Right lobe of liver (tissue), 6 donors: Measurements from ENCODE around the gene ARSB. TPM values are rescaled to one million over a fixed set of nuclear protein-coding genes. Genes with fewer than 3 reads are reported as not detected.
A peak's percentile ranks its signal among the peaks of the same experiment; 100 is the strongest.

ENCODE experiments used
- ATAC-seq, 4 donors: fragments of 200-7000 bp; cut with Tn5 transposase; one replicate each; pipeline ENCODE4 v1.9.1; 2020; ENCODE audit warnings: mild to moderate bottlenecking in 4 of 4, moderate library complexity in 4 of 4
- DNase-seq, 3 donors: peaks; one replicate each; pipeline ENCODE4 v3.0.0-alpha.2; 2020
- H3K27ac ChIP-seq, 3 donors: fragments of 200-600 bp; one replicate each; pipeline ENCODE4 v1.8.0; 2022
- H3K27me3 ChIP-seq, 2 donors: fragments of 200-600 bp; one replicate each; pipeline ENCODE4 v1.8.0; 2022
- H3K36me3 ChIP-seq, 4 donors: fragments of 200-600 bp; sonication (generic) in 1 of 4; one replicate each; pipeline versions ENCODE4 v1.5.1 to v1.8.0; 2017 to 2022; ENCODE audit warnings: control low read depth in 1 of 4
- H3K4me1 ChIP-seq, 4 donors: fragments of 200-600 bp; sonication (generic) in 1 of 4; one replicate each; pipeline versions ENCODE4 v1.5.1 to v1.8.0; 2017 to 2022; ENCODE audit warnings: control low read depth in 1 of 4
- H3K4me3 ChIP-seq, 3 donors: fragments of 200-600 bp; one replicate each; pipeline ENCODE4 v1.8.0; 2022
- H3K9me3 ChIP-seq, 4 donors: fragments of 200-600 bp; sonication (generic) in 1 of 4; one replicate each; pipeline versions ENCODE4 v1.5.1 to v1.8.0; 2017 to 2022; ENCODE audit warnings: control low read depth in 1 of 4
- POLR2A ChIP-seq: fragments of 450-650 bp; IDR thresholded peaks from one replicate; pipeline ENCODE4 v1.6.1; 2017; ENCODE audit warnings: antibody characterized with exemption, mild to moderate bottlenecking
- WGBS: methylation state at CpG from one replicate; pipeline ENCODE4 v1.1.6; 2018; ENCODE audit warnings: low coverage, low lambda C conversion rate; ENCODE audit not compliant: insufficient coverage; ENCODE audit errors: missing lambda C conversion rate; 5-methylcytosine and 5-hydroxymethylcytosine counted together
- intact Hi-C, 2 donors: fragments of 100-400 bp; cut with DNase I; formaldehyde crosslinking; loops; one replicate each; pipeline versions ENCODE4 v1.11.2 to v1.14.1; 2022
- total RNA-seq, 6 experiments: library from RNA; depleted of rRNA in 2 of 6; stranded (reverse); fragments of >200 nt in 2 of 6; fragmentation: NEBNext Ultra II Directional in 3 of 6; extraction: Animal tissue kit (Norgen Biotek cat#: 25700) in 3 of 6; gene quantifications; one replicate each; pipeline versions ENCODE4 v1.1.0 to v1.2.4, GENCODE V29; 2016 to 2023
- TF ChIP-seq, protein P1 (sequence below), 4 donors: fragments of 200-600 bp in 3 of 4; fragments of 450-650 bp in 1 of 4; IDR thresholded peaks; one replicate each; pipeline versions ENCODE4 v1.5.1 to v1.8.0; 2016 to 2022; ENCODE audit warnings: antibody characterized with exemption in 4 of 4, mild to moderate bottlenecking in 2 of 4
- donor health status: DM: no; HTN: yes; CAD: no.
- donor health status: DM: no; HTN: no; CAD: no.
- donor health status: DM: no; HTN: no; CAD: no.
- donor health status: DM: no; HTN: yes; CAD: no.
- donor health status: DM: no; HTN: yes; CAD: no.

Gene ARSB
- total RNA-seq, 6 experiments from 2014 or later = 5.0 to 11.7 (median 8.7) TPM

DNA sequence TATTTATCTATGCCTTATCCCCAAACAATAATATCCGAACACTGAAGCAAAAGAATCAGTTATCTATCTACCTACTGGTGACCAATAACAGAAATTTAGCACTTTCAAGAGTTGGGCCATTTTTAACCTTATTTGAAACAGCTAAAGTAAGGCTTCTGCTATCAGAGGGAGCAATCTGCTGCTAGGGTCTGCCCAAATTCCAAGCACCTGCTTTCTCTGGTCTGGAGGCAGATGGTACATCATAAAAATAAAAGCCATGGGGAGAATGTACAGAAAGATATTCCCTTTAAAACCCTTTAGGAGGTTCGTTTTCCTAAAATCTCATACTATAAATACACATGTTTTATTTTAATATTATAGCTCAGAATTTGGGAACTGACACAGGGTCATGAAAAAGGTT lies 37.7 kb upstream of the ARSB start:
- 67% methylated on average over 2 of the region's 2 CpGs for WGBS
- Histone ChIP-seq H3K27ac (no peak overlapping the region), H3K27me3 (no peaks in the 10 kb centered on the region), H3K4me1 (peaks cover 0 to 36% (median 12%) of the 10 kb centered on the region in 4 donors), H3K36me3 (no peaks in the 10 kb centered on the region), H3K4me3 (no peak overlapping the region), H3K9me3 (no peaks in the 10 kb centered on the region)
- no peak for ATAC-seq
- TF ChIP-seq, protein P1, sequence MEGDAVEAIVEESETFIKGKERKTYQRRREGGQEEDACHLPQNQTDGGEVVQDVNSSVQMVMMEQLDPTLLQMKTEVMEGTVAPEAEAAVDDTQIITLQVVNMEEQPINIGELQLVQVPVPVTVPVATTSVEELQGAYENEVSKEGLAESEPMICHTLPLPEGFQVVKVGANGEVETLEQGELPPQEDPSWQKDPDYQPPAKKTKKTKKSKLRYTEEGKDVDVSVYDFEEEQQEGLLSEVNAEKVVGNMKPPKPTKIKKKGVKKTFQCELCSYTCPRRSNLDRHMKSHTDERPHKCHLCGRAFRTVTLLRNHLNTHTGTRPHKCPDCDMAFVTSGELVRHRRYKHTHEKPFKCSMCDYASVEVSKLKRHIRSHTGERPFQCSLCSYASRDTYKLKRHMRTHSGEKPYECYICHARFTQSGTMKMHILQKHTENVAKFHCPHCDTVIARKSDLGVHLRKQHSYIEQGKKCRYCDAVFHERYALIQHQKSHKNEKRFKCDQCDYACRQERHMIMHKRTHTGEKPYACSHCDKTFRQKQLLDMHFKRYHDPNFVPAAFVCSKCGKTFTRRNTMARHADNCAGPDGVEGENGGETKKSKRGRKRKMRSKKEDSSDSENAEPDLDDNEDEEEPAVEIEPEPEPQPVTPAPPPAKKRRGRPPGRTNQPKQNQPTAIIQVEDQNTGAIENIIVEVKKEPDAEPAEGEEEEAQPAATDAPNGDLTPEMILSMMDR (IDR thresholded peaks at IDR 0.05) = no peak
- TF ChIP-seq POLR2A = no peak
- no peak for DNase-seq
- intact Hi-C loops = loop anchor here in 1 of 2 donors (10.0 kb wide), 1 partner anchor 442 kb away; no protein-coding TSS in a partner anchor

DNA sequence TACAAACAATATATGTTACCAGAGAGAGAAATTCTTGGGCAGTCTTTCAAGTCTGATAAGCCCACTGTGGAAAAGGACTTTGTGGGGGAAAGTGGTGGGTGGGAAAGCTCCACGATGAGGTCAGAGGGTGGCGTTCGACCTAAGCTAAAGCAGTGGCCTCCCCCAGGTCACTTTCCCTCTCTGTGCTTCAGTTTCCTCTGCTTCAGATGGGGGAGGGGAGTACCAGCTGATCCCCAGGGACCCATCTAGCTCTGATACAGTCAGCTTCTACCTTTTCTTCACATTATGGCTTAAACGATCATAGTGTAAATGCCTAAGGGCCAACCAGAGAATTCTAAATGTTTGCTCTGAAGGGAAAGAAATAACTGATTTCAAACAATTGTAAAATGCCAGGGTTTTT lies 36.6 kb upstream of the ARSB start:
- TF ChIP-seq POLR2A = no peak
- TF ChIP-seq, protein P1 (IDR thresholded peaks at IDR 0.05) = no peak
- Histone ChIP-seq H3K9me3 (no peaks in the 10 kb centered on the region), H3K27ac (no peak overlapping the region), H3K4me1 (peaks cover 0 to 33% (median 12%) of the 10 kb centered on the region in 4 donors), H3K4me3 (no peak overlapping the region), H3K36me3 (no peaks in the 10 kb centered on the region), H3K27me3 (no peaks in the 10 kb centered on the region)
- ATAC-seq = no peak
- intact Hi-C loops = loop anchor here in 1 of 2 donors (10.0 kb wide), 1 partner anchor 443 kb away; no protein-coding TSS in a partner anchor
- WGBS = 14% methylated on average over 4 of the region's 4 CpGs
- no peak for DNase-seq

DNA sequence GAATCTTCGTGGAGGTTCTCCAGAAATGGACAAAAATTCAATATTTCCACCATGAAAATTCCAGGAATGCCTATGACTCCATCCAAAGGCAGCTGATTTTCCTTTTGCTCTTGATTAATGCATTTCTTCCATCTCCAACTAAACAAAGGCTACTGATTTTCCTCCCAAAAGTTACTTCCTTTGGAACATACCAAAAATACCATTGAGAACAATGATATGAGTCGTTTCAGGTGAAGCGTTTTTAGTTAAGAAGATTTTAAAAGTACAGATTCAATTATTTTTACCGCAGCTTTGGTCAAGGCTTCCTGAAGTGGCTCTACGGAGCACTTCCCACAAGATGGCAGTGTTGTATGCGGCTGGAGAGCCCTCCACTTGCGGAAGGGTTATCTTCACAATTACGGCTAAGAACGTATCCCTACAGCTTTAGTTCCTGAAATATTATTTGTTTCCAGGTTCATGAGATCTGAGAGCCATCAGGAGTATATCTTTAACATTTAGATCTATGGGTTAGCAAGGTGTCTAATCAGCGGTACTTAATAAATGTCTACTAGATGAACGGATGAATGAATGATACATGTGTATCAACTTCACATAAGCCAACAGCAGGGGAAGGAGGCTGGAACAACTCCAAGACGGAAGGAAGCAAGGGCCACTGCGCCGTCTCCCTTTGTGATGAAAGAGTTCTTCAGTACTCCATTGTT lies 35.9 kb upstream of the ARSB start:
- H3K27ac ChIP-seq = no peak overlapping the region
- H3K36me3 ChIP-seq = no peaks in the 10 kb centered on the region
- peak; percentile 60 to 75 (median 72) for ATAC-seq
- DNase-seq = peak; percentile 40 to 65 (median 65)
- TF ChIP-seq, protein P1 (IDR thresholded peaks at IDR 0.05) = peak; percentile 67 to 84 (median 82)
- TF ChIP-seq POLR2A = no peak
- peaks cover 0 to 26% (median 12%) of the 10 kb centered on the region in 4 donors for H3K4me1 ChIP-seq
- H3K4me3 ChIP-seq = no peak overlapping the region
- no peaks in the 10 kb centered on the region for H3K9me3 ChIP-seq
- no peaks in the 10 kb centered on the region for H3K27me3 ChIP-seq
- intact Hi-C loops = loop anchor here in 1 of 2 donors (10.0 kb wide), 1 partner anchor 444 kb away; no protein-coding TSS in a partner anchor
- 20% methylated on average over 14 of the region's 14 CpGs for WGBS

DNA sequence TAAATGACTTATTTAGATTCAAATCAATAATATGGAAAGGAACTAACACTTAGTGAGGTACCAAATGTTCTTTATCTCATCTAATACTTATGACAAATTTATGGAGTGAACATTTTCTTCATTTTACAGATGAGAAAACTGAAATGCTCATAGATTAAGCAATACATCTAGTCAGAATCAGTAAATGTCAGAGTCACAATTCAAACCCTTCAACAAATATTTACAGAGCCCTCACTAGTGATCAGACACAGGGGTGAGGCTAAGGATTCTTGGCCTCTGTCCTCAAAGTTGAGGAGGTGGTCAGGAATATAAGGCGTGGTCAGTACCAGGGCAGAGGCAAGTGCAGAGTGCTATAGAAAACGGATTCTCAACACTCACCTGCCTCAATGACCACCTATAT lies 29.5 kb upstream of the ARSB start:
- DNase-seq (no peak), ATAC-seq (peak in 3 of 4 donors; percentile 16 to 42 (median 42))
- intact Hi-C loops = no loop called here
- TF ChIP-seq, protein P1 (IDR thresholded peaks at IDR 0.05) = no peak
- no peak for TF ChIP-seq POLR2A
- WGBS = no CpG with 5 or more reads among the region's 2 CpGs
- Histone ChIP-seq H3K9me3 (no peaks in the 10 kb centered on the region), H3K36me3 (no peaks in the 10 kb centered on the region), H3K27ac (no peak overlapping the region), H3K4me3 (no peak overlapping the region), H3K27me3 (no peaks in the 10 kb centered on the region), H3K4me1 (peaks cover 0 to 6% (median 0%) of the 10 kb centered on the region in 4 donors)
